GM19328 (cell line): ENCODE data around the gene TRIM44.
"Not testable (repeated sequence)": the region's sequence is repeated elsewhere in the genome, so short reads cannot be mapped to it uniquely, and the experiment has no call there.

Experiments used
- ATAC-seq: cut with Tn5 transposase; IDR thresholded peaks from one replicate; pipeline ENCODE4 v1.9.1; 2021; ENCODE audit warnings: mild to moderate bottlenecking, moderate library complexity; ENCODE audit not compliant: unreplicated experiment

The TRIM44 gene

GRCh38 chr11:35810045-35810645 is 147.6 kb downstream of the TRIM44 start:
- no peak for ATAC-seq

- no peak for ATAC-seq
Measured at GRCh38 chr11:35811783-35812182, 149.2 kb downstream of the TRIM44 start.

- no peak for ATAC-seq
Measured at GRCh38 chr11:35812828-35813227, 150.3 kb downstream of the TRIM44 start.

- ATAC-seq = no peak
Measured at GRCh38 chr11:35814081-35814695, 151.6 kb downstream of the TRIM44 start.

- ATAC-seq = no peak
Measured at GRCh38 chr11:35814720-35815305, 152.2 kb downstream of the TRIM44 start.

- no peak for ATAC-seq
Measured at GRCh38 chr11:35815556-35816315, 153.2 kb downstream of the TRIM44 start.

GRCh38 chr11:35820614-35821013 is 158.0 kb downstream of the TRIM44 start:
- no peak for ATAC-seq

GRCh38 chr11:35822815-35823495 is 160.4 kb downstream of the TRIM44 start:
- no peak for ATAC-seq

GRCh38 chr11:35823742-35824298 is 161.2 kb downstream of the TRIM44 start:
- ATAC-seq = no peak

- ATAC-seq = no peak
Measured at GRCh38 chr11:35825386-35825785, 162.8 kb downstream of the TRIM44 start.

- no peak for ATAC-seq
Measured at GRCh38 chr11:35826006-35826405, 163.4 kb downstream of the TRIM44 start.

GRCh38 chr11:35826949-35827348 is 164.4 kb downstream of the TRIM44 start:
- ATAC-seq = no peak

- ATAC-seq = no peak
Measured at GRCh38 chr11:35836205-35836604, 173.6 kb downstream of the TRIM44 start.

- ATAC-seq = no peak
Measured at GRCh38 chr11:35838071-35838470, 175.5 kb downstream of the TRIM44 start.

GRCh38 chr11:35838697-35839367 is 176.3 kb downstream of the TRIM44 start:
- not testable (repeated sequence) for ATAC-seq

GRCh38 chr11:35839368-35840161 is 177.0 kb downstream of the TRIM44 start:
- no peak for ATAC-seq

GRCh38 chr11:35841733-35842132 is 179.2 kb downstream of the TRIM44 start:
- ATAC-seq = no peak

- ATAC-seq = no peak
Measured at GRCh38 chr11:35842958-35843357, 180.4 kb downstream of the TRIM44 start.

GRCh38 chr11:35844579-35844978 is 182.0 kb downstream of the TRIM44 start:
- no peak for ATAC-seq

- ATAC-seq = no peak
Measured at GRCh38 chr11:35845860-35846259, 183.3 kb downstream of the TRIM44 start.
